GM23338 (cell line): ENCODE data around the gene ADGRV1. TPM values are rescaled to one million over a fixed set of nuclear protein-coding genes. Genes with fewer than 3 reads are reported as not detected.
A peak's percentile ranks its signal among the peaks of the same experiment; 100 is the strongest.

Source experiments
- ATAC-seq: fragments of 200-7000 bp; cut with Tn5 transposase; 3 replicates; pipeline ENCODE4 v1.9.1; 2020
- DNase-seq: peaks from one replicate; pipeline ENCODE4 v3.0.0-alpha.2; 2015; ENCODE audit warnings: low spot score
- H2AFZ ChIP-seq: fragments of 200-600 bp; sonication (generic); 2 replicates; pipeline ENCODE4 v1.8.0; 2016; ENCODE audit warnings: antibody characterized with exemption, mild to moderate bottlenecking, moderate library complexity
- H3F3A ChIP-seq: fragments of 200-600 bp; sonication (generic); replicated peaks from 2 replicates; pipeline ENCODE4 v1.8.0; 2017; ENCODE audit warnings: antibody characterized with exemption, mixed run types, low read depth
- H3K27ac ChIP-seq: fragments of 200-600 bp; sonication (generic); 2 replicates; pipeline ENCODE4 v1.6.1; 2016; ENCODE audit warnings: low read depth
- H3K27me3 ChIP-seq: fragments of 200-600 bp; sonication (generic); 2 replicates; pipeline ENCODE4 v1.8.0; 2016; ENCODE audit warnings: mild to moderate bottlenecking, mixed run types, moderate library complexity; ENCODE audit not compliant: insufficient read depth
- H3K36me3 ChIP-seq: fragments of 200-600 bp; sonication (generic); 2 replicates; pipeline ENCODE4 v1.8.0; 2016; ENCODE audit warnings: mild to moderate bottlenecking; ENCODE audit not compliant: insufficient read depth
- H3K4me1 ChIP-seq: fragments of 200-600 bp; sonication (generic); 2 replicates; pipeline ENCODE4 v1.8.0; 2016; ENCODE audit warnings: mild to moderate bottlenecking, moderate library complexity; ENCODE audit not compliant: insufficient read depth
- H3K4me2 ChIP-seq: fragments of 200-600 bp; sonication (generic); 2 replicates; pipeline ENCODE4 v1.7.1; 2017; ENCODE audit warnings: mixed run types
- H3K4me3 ChIP-seq: fragments of 200-600 bp; sonication (generic); 2 replicates; pipeline ENCODE4 v1.6.1; 2016; ENCODE audit warnings: mixed run types
- H3K79me2 ChIP-seq: fragments of 200-600 bp; sonication (generic); replicated peaks from 2 replicates; pipeline ENCODE4 v1.8.0; 2017; ENCODE audit warnings: mild to moderate bottlenecking; ENCODE audit not compliant: insufficient read depth
- H3K9me2 ChIP-seq: fragments of 200-600 bp; sonication (generic); 2 replicates; pipeline ENCODE4 v1.8.0; 2017; ENCODE audit not compliant: insufficient read depth
- H4K20me1 ChIP-seq: fragments of 200-600 bp; sonication (generic); replicated peaks from 2 replicates; pipeline ENCODE4 v1.8.0; 2017; ENCODE audit warnings: mild to moderate bottlenecking; ENCODE audit not compliant: insufficient read depth
- H3K27ac Mint-ChIP-seq: 2 replicates; pipeline ENCODE4 v1.8.0; 2020; ENCODE audit warnings: inconsistent platforms, mild to moderate bottlenecking, moderate library complexity, mixed read lengths
- H3K27me3 Mint-ChIP-seq: 3 replicates; pipeline ENCODE4 v1.8.0; 2022; ENCODE audit warnings: low read depth, mild to moderate bottlenecking, moderate library complexity, mixed read lengths, inconsistent platforms; ENCODE audit not compliant: insufficient read depth, poor library complexity
- H3K36me3 Mint-ChIP-seq: 3 replicates; pipeline ENCODE4 v1.8.0; 2021; ENCODE audit warnings: low read depth, mild to moderate bottlenecking, inconsistent platforms, moderate library complexity, mixed read lengths
- H3K4me1 Mint-ChIP-seq: 3 replicates; pipeline ENCODE4 v1.8.0; 2020; ENCODE audit warnings: mild to moderate bottlenecking, inconsistent platforms, mixed read lengths
- H3K4me3 Mint-ChIP-seq: 3 replicates; pipeline ENCODE4 v1.8.0; 2021; ENCODE audit warnings: moderate library complexity, mild to moderate bottlenecking, inconsistent platforms, mixed read lengths
- H3K9me3 Mint-ChIP-seq: 3 replicates; pipeline ENCODE4 v1.8.0; 2020; ENCODE audit warnings: moderate library complexity, mild to moderate bottlenecking, inconsistent platforms, mixed read lengths
- CREB1 ChIP-seq: fragments of 250-450 bp; sonication (Bioruptor Pico); IDR thresholded peaks from 2 replicates; pipeline ENCODE4 v1.5.0; 2020; ENCODE audit warnings: low read depth, mild to moderate bottlenecking, moderate library complexity
- ETS1 ChIP-seq: IDR thresholded peaks from 2 replicates; pipeline ENCODE4 v1.6.1; 2016; ENCODE audit warnings: antibody characterized with exemption
- EZH2phosphoT487 ChIP-seq: fragments of 200-600 bp; sonication (generic); IDR thresholded peaks from one replicate; pipeline ENCODE4 v1.8.1; 2018; ENCODE audit warnings: antibody characterized with exemption; ENCODE audit not compliant: unreplicated experiment
- JUNB ChIP-seq: IDR thresholded peaks from one replicate; pipeline ENCODE4 v1.6.1; 2016; ENCODE audit warnings: antibody characterized with exemption; ENCODE audit not compliant: unreplicated experiment
- NANOG ChIP-seq: IDR thresholded peaks from 2 replicates; pipeline ENCODE4 v1.6.1; 2016; ENCODE audit warnings: antibody characterized with exemption, borderline replicate concordance
- POLR2AphosphoS5 ChIP-seq: IDR thresholded peaks from 2 replicates; pipeline ENCODE4 v1.6.1; 2016; ENCODE audit warnings: antibody characterized with exemption, low read depth
- STAT1 ChIP-seq: IDR thresholded peaks from one replicate; pipeline ENCODE4 v1.6.1; 2016; ENCODE audit warnings: antibody characterized with exemption; ENCODE audit not compliant: unreplicated experiment
- ZNF114 ChIP-seq: fragments of 250-450 bp; sonication (Bioruptor Pico); IDR thresholded peaks from 2 replicates; pipeline ENCODE4 v1.5.0; 2020; ENCODE audit warnings: mild to moderate bottlenecking, moderate library complexity
- polyA plus RNA-seq: library from polyadenylated mRNA; unstranded; fragments of >200 nt; fragmentation: Nextera tagmentation; extraction: Ambion mirVana; gene quantifications from 2 replicates; pipeline ENCODE4 v1.2.1, GENCODE V29; 2016
- total RNA-seq: library from RNA; depleted of rRNA; stranded (reverse); fragments of >200 nt; shearing (Covaris generic); gene quantifications from 2 replicates; pipeline ENCODE4 v1.2.3, GENCODE V29; 2014
- TF ChIP-seq, protein P1 (sequence below): fragments of 250-450 bp; sonication (Bioruptor Pico); IDR thresholded peaks from 2 replicates; pipeline ENCODE4 v1.5.0; 2020; ENCODE audit warnings: mild to moderate bottlenecking, moderate library complexity
- TF ChIP-seq, protein P2 (sequence below), 2 experiments: fragments of 200-600 bp in 1 of 2; sonication (generic) in 1 of 2; conservative IDR thresholded peaks; 2 replicates each; pipeline versions ENCODE4 v1.5.1 to v1.6.1; 2016 to 2017; ENCODE audit warnings: antibody characterized with exemption in 2 of 2, low read depth in 2 of 2, mild to moderate bottlenecking in 2 of 2, moderate library complexity in 1 of 2
- TF ChIP-seq, protein P3 (sequence below): IDR thresholded peaks from one replicate; pipeline ENCODE4 v1.6.1; 2018; ENCODE audit warnings: antibody characterized with exemption; ENCODE audit not compliant: unreplicated experiment

ADGRV1 gene
- total and polyA plus RNA-seq, 2 experiments from 2014 or later: 46.1 to 149 TPM

DNA sequence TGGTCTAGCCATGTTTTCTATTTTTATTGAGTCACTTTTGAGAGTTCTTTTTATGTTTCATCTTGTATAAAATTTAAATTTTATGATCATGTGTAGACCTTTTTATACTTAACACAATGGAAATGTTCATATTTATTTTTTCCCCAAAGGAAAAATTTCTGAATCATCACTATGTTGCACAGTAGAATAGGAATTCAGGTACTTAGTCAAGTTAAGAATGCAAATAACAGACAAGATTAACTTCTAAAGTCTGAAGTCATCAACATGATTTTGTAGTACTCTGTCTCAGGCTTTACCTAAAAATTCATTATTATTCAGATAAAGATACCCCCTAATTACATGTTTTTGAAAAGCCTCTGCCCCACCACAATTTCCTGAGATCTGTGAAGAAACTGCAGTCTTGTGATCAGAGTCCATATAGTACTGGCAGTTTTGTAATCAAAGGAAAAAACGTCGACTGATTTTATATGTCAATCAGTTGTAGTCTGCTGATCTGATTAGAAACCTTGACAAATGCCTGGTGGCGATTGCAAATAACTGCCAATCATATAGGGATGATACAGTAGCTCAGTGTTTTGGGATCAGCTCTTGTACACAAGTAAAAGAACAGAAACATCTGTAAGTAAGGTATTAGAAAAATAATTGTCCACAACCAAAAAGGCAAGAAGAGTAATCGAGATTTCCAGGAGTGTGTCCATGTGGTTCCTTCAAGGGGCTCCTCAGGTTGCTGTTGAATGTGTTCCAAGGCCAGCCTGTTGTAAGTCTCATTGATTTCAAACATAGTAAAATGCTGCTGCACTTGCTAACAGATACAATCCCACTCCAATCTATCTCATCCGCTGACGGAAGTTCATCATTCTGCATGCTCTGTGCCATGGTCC, 472.2 kb downstream of the ADGRV1 start:
- Histone ChIP-seq H3K4me1 (no peaks in the 10 kb centered on the region), H3K27ac (no peak overlapping the region), H3K4me3 (no peak overlapping the region), H3K4me2 (no peak overlapping the region), H3K27me3 (no peaks in the 10 kb centered on the region), H2AFZ (no peak overlapping the region), H3F3A (no peaks in the 10 kb centered on the region), H3K36me3 (no peaks in the 10 kb centered on the region), H3K9me2 (no peaks in the 10 kb centered on the region), H4K20me1 (no peaks in the 10 kb centered on the region), H3K79me2 (no peaks in the 10 kb centered on the region)
- Mint-ChIP-seq H3K4me3 (no peak overlapping the region), H3K4me1 (peaks cover 20% of the 10 kb centered on the region), H3K27ac (0 out of 2 replicates have a peak overlapping the region, but pooled peaks have one; percentile 45), H3K27me3 (peaks cover 2% of the 10 kb centered on the region), H3K36me3 (no peaks in the 10 kb centered on the region), H3K9me3 (no peaks in the 10 kb centered on the region)
- no peak for TF ChIP-seq ZNF114 (CRISPR knock-in tag)
- no peak for TF ChIP-seq CREB1
- TF ChIP-seq, protein P1, sequence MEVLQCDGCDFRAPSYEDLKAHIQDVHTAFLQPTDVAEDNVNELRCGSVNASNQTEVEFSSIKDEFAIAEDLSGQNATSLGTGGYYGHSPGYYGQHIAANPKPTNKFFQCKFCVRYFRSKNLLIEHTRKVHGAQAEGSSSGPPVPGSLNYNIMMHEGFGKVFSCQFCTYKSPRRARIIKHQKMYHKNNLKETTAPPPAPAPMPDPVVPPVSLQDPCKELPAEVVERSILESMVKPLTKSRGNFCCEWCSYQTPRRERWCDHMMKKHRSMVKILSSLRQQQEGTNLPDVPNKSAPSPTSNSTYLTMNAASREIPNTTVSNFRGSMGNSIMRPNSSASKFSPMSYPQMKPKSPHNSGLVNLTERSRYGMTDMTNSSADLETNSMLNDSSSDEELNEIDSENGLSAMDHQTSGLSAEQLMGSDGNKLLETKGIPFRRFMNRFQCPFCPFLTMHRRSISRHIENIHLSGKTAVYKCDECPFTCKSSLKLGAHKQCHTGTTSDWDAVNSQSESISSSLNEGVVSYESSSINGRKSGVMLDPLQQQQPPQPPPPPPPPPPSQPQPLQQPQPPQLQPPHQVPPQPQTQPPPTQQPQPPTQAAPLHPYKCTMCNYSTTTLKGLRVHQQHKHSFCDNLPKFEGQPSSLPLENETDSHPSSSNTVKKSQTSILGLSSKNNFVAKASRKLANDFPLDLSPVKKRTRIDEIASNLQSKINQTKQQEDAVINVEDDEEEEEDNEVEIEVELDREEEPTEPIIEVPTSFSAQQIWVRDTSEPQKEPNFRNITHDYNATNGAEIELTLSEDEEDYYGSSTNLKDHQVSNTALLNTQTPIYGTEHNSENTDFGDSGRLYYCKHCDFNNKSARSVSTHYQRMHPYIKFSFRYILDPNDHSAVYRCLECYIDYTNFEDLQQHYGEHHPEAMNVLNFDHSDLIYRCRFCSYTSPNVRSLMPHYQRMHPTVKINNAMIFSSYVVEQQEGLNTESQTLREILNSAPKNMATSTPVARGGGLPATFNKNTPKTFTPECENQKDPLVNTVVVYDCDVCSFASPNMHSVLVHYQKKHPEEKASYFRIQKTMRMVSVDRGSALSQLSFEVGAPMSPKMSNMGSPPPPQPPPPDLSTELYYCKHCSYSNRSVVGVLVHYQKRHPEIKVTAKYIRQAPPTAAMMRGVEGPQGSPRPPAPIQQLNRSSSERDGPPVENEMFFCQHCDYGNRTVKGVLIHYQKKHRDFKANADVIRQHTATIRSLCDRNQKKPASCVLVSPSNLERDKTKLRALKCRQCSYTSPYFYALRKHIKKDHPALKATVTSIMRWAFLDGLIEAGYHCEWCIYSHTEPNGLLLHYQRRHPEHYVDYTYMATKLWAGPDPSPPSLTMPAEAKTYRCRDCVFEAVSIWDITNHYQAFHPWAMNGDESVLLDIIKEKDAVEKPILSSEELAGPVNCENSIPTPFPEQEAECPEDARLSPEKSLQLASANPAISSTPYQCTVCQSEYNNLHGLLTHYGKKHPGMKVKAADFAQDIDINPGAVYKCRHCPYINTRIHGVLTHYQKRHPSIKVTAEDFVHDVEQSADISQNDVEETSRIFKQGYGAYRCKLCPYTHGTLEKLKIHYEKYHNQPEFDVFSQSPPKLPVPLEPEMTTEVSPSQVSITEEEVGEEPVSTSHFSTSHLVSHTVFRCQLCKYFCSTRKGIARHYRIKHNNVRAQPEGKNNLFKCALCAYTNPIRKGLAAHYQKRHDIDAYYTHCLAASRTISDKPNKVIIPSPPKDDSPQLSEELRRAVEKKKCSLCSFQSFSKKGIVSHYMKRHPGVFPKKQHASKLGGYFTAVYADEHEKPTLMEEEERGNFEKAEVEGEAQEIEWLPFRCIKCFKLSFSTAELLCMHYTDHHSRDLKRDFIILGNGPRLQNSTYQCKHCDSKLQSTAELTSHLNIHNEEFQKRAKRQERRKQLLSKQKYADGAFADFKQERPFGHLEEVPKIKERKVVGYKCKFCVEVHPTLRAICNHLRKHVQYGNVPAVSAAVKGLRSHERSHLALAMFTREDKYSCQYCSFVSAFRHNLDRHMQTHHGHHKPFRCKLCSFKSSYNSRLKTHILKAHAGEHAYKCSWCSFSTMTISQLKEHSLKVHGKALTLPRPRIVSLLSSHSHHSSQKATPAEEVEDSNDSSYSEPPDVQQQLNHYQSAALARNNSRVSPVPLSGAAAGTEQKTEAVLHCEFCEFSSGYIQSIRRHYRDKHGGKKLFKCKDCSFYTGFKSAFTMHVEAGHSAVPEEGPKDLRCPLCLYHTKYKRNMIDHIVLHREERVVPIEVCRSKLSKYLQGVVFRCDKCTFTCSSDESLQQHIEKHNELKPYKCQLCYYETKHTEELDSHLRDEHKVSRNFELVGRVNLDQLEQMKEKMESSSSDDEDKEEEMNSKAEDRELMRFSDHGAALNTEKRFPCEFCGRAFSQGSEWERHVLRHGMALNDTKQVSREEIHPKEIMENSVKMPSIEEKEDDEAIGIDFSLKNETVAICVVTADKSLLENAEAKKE (CRISPR knock-in tag): no peak
- TF ChIP-seq NANOG: no peak
- TF ChIP-seq, protein P2, sequence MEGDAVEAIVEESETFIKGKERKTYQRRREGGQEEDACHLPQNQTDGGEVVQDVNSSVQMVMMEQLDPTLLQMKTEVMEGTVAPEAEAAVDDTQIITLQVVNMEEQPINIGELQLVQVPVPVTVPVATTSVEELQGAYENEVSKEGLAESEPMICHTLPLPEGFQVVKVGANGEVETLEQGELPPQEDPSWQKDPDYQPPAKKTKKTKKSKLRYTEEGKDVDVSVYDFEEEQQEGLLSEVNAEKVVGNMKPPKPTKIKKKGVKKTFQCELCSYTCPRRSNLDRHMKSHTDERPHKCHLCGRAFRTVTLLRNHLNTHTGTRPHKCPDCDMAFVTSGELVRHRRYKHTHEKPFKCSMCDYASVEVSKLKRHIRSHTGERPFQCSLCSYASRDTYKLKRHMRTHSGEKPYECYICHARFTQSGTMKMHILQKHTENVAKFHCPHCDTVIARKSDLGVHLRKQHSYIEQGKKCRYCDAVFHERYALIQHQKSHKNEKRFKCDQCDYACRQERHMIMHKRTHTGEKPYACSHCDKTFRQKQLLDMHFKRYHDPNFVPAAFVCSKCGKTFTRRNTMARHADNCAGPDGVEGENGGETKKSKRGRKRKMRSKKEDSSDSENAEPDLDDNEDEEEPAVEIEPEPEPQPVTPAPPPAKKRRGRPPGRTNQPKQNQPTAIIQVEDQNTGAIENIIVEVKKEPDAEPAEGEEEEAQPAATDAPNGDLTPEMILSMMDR (conservative IDR thresholded peaks at IDR 0.05; ENCODE audit: low read depth in 2 of 2): no peak
- TF ChIP-seq, protein P3, sequence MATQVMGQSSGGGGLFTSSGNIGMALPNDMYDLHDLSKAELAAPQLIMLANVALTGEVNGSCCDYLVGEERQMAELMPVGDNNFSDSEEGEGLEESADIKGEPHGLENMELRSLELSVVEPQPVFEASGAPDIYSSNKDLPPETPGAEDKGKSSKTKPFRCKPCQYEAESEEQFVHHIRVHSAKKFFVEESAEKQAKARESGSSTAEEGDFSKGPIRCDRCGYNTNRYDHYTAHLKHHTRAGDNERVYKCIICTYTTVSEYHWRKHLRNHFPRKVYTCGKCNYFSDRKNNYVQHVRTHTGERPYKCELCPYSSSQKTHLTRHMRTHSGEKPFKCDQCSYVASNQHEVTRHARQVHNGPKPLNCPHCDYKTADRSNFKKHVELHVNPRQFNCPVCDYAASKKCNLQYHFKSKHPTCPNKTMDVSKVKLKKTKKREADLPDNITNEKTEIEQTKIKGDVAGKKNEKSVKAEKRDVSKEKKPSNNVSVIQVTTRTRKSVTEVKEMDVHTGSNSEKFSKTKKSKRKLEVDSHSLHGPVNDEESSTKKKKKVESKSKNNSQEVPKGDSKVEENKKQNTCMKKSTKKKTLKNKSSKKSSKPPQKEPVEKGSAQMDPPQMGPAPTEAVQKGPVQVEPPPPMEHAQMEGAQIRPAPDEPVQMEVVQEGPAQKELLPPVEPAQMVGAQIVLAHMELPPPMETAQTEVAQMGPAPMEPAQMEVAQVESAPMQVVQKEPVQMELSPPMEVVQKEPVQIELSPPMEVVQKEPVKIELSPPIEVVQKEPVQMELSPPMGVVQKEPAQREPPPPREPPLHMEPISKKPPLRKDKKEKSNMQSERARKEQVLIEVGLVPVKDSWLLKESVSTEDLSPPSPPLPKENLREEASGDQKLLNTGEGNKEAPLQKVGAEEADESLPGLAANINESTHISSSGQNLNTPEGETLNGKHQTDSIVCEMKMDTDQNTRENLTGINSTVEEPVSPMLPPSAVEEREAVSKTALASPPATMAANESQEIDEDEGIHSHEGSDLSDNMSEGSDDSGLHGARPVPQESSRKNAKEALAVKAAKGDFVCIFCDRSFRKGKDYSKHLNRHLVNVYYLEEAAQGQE: no peak
- no peak for TF ChIP-seq EZH2phosphoT487
- TF ChIP-seq POLR2AphosphoS5: no peak
- TF ChIP-seq JUNB: no peak
- no peak for TF ChIP-seq ETS1
- TF ChIP-seq STAT1: no peak
- DNase-seq (no peak), ATAC-seq (no peak)
